HUES6 (cell line): ENCODE data around the gene SBSN.

Experiments
- H3K27ac ChIP-seq: 2 replicates; pipeline ENCODE4 v1.7.0; 2013; ENCODE audit warnings: low read depth, mild to moderate bottlenecking, low read length, inconsistent platforms
- H3K27me3 ChIP-seq: 2 replicates; pipeline ENCODE4 v1.6.1; 2013; ENCODE audit warnings: low read length; ENCODE audit not compliant: control insufficient read depth, insufficient read depth
- H3K36me3 ChIP-seq: 2 replicates; pipeline ENCODE4 v1.6.1; 2013; ENCODE audit warnings: low read length; ENCODE audit not compliant: control insufficient read depth, insufficient read depth
- H3K4me1 ChIP-seq: 2 replicates; pipeline ENCODE4 v1.6.1; 2013; ENCODE audit warnings: low read length; ENCODE audit not compliant: control insufficient read depth, insufficient read depth
- H3K4me3 ChIP-seq: 2 replicates; pipeline ENCODE4 v1.5.1; 2013; ENCODE audit warnings: low read depth, low read length
- H3K9ac ChIP-seq: one replicate; pipeline ENCODE4 v1.6.1; 2013; ENCODE audit warnings: mild to moderate bottlenecking, low read length
- H3K9me3 ChIP-seq: 2 replicates; pipeline ENCODE4 v1.6.1; 2013; ENCODE audit warnings: low read depth, low read length; ENCODE audit not compliant: control insufficient read depth, insufficient read depth

Gene SBSN

DNA sequence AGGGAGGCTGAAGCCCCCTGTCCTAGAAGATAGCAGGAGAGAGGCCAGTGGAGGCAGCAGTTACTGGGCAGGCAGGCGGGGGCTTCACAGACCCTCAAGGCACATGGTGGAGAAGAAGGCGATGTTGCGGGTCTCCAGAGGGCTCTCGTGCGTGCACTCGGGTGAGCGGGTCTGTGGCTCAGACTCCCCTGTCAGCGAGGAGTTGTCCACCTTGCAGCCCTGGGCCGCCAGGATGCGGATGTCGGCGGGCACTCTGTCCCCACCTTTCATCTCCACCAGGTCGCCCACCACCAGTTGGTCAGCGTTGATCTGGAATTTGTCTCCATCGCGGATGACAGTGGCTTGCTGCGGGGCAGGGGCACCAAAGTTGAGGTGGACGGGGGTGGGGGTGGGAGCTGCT is 32.2 kb upstream of the SBSN start:
- Histone ChIP-seq H3K27me3 (peaks cover 50% of the 10 kb centered on the region), H3K4me1 (peaks cover 11% of the 10 kb centered on the region; the same call in 1 of the 2 replicates), H3K9me3 (no peaks in the 10 kb centered on the region), H3K27ac (no peak overlapping the region), H3K4me3 (no peak overlapping the region), H3K9ac (no peak overlapping the region), H3K36me3 (no peaks in the 10 kb centered on the region)

DNA sequence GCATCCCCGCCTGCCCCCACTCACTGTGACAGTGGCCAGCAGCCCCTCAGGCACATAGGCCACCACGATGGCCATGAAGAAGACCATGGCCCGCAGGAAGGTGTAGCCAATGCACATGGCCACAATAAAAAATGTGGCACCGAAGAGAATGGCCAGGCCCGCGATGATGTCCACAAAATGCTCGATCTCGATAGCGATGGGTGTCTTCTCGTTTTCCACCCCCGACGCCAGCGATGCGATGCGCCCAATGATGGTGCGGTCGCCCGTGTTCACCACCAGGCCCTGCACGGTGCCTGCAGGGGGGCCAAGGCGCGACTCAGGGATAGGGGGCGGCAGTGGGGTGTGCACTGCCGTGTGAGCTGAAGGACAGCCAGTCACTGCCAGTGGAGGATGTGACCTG is 31.7 kb upstream of the SBSN start:
- Histone ChIP-seq H3K36me3 (no peaks in the 10 kb centered on the region), H3K4me3 (no peak overlapping the region), H3K4me1 (peaks cover 11% of the 10 kb centered on the region; the same call in 1 of the 2 replicates), H3K9ac (no peak overlapping the region), H3K27me3 (peaks cover 50% of the 10 kb centered on the region), H3K9me3 (no peaks in the 10 kb centered on the region), H3K27ac (no peak overlapping the region)

DNA sequence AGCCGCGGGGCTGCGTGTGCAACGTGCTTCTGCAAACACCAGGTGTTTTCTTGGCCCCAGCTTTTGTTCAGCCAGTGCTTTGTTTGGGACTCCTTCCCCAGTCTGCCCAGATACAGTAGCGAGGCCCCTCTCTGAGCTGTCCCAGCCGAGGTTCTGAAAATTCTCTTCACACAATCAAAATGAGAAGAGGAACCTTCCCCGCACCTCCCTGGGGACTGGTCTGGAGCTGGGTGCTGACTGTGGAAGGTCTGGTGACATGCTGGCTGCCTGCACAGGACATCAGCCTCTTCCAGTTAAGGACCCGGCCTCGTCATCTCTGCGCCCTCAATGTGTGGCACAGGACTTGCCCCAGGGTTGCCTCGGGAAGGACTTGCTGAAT is 31.2 kb upstream of the SBSN start:
- H3K9ac ChIP-seq: no peak overlapping the region
- peaks cover 50% of the 10 kb centered on the region for H3K27me3 ChIP-seq
- no peak overlapping the region for H3K27ac ChIP-seq
- no peaks in the 10 kb centered on the region for H3K36me3 ChIP-seq
- H3K4me3 ChIP-seq: no peak overlapping the region
- H3K9me3 ChIP-seq: no peaks in the 10 kb centered on the region
- H3K4me1 ChIP-seq: peaks cover 11% of the 10 kb centered on the region; the same call in 1 of the 2 replicates

DNA sequence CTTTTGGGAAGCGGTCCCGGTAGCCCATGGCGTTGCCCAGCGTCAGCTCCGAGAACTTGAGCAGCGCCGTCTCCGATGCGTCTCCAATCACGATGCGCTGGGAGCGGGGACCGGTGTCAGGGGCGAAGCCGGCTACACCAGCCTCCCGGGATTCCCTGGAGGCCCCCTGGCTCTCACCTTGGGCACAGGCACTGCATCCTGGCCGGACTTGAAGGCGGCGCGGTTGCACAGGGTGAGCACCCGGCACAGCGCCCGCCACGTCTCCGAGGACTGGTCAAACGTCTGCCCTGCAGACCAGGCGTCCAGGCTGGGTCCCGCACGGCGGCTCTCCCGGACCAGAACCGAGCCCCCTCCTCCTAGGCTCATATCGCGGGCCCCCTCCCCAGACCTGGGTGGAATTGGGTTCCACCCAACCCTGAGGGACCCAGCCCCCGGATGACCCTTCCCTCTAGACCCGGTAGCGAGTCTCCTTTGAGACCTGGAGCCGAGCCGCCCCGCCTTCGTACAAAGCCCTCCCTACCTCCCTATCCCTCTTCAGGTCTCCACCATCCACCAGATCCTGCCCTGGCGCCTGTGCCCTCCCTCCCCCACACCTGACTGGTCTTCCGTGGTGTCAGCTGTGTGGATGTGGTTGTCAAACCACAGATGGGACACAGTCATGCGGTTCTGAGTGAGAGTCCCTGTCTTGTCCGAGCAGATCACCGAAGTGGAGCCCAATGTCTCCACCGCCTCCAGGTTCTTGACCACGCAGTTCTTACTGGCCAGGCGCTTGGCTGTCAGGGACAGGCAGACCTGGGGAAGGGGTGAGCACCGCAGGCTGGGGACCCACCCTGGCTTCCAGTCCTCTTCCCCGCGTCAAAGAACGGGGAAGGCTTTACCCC is 30.5 kb upstream of the SBSN start:
- H3K27me3 ChIP-seq: peaks cover 50% of the 10 kb centered on the region
- H3K27ac ChIP-seq: no peak overlapping the region
- no peak overlapping the region for H3K9ac ChIP-seq
- H3K36me3 ChIP-seq: no peaks in the 10 kb centered on the region
- H3K9me3 ChIP-seq: no peaks in the 10 kb centered on the region
- H3K4me3 ChIP-seq: peak overlapping the region; percentile 88
- peaks cover 11% of the 10 kb centered on the region; the same call in 1 of the 2 replicates for H3K4me1 ChIP-seq

- Histone ChIP-seq H3K27ac (no peak overlapping the region), H3K9me3 (no peaks in the 10 kb centered on the region), H3K9ac (no peak overlapping the region), H3K36me3 (no peaks in the 10 kb centered on the region), H3K4me3 (peak overlapping the region; percentile 88), H3K4me1 (peaks cover 11% of the 10 kb centered on the region; the same call in 1 of the 2 replicates), H3K27me3 (peaks cover 47% of the 10 kb centered on the region)
These were observed 29.7 kb upstream of the SBSN start for GRCh38 chr19:35557539-35558399.

GRCh38 chr19:35556846-35557538 is 28.9 kb upstream of the SBSN start:
- H3K27ac ChIP-seq: no peak overlapping the region
- H3K4me1 ChIP-seq: peaks cover 11% of the 10 kb centered on the region; the same call in 1 of the 2 replicates
- peak overlapping the region; percentile 88 for H3K4me3 ChIP-seq
- H3K36me3 ChIP-seq: no peaks in the 10 kb centered on the region
- H3K9ac ChIP-seq: no peak overlapping the region
- peaks cover 42% of the 10 kb centered on the region for H3K27me3 ChIP-seq
- no peaks in the 10 kb centered on the region for H3K9me3 ChIP-seq

GRCh38 chr19:35556025-35556590 is 28.0 kb upstream of the SBSN start:
- Histone ChIP-seq H3K4me1 (peaks cover 11% of the 10 kb centered on the region; the same call in 1 of the 2 replicates), H3K27ac (no peak overlapping the region), H3K27me3 (peaks cover 37% of the 10 kb centered on the region), H3K4me3 (no peak overlapping the region), H3K9ac (no peak overlapping the region), H3K9me3 (no peaks in the 10 kb centered on the region), H3K36me3 (no peaks in the 10 kb centered on the region)

DNA sequence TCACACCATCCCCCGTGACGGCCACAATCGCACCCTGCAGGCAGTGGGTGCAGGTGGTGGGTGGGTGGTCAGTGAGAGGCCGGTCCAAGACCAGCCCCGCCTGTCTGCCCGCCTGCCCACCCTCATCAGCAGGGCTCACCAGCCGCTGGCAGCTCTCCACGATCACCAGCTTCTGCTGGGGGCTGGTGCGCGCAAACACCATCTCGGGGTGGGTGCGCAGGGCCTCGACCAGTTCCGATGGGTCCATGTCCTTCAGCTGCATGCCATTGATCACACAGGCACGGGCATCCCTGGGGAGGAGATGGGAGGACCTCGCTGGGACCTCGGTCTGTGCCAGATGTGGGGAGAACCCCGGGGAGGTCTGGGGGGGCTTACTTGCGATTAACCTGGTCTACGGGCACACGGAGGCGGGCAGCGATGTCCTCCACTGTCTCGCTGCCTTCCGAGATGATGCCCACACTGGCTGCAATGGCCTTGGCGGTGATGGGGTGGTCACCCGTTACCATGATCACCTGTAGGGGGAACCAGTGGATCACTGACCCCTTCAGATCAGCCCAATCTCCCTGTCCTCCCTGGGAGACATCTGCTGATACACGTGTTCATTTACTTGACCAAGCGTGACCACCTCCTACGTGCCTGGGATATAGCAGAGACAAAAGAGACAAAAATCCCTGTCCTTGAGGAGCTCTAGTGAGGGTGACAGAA is 27.3 kb upstream of the SBSN start:
- Histone ChIP-seq H3K9me3 (no peaks in the 10 kb centered on the region), H3K9ac (no peak overlapping the region), H3K27ac (no peak overlapping the region), H3K27me3 (peaks cover 30% of the 10 kb centered on the region), H3K4me1 (peaks cover 11% of the 10 kb centered on the region; the same call in 1 of the 2 replicates), H3K36me3 (0 out of 2 replicates have a peak, but pooled peaks cover 3% of the 10 kb centered on the region), H3K4me3 (no peak overlapping the region)

GRCh38 chr19:35554076-35554475 is 26.0 kb upstream of the SBSN start:
- Histone ChIP-seq H3K36me3 (peaks cover 6% of the 10 kb centered on the region; the same call in 1 of the 2 replicates), H3K4me1 (peaks cover 11% of the 10 kb centered on the region; the same call in 1 of the 2 replicates), H3K9ac (no peak overlapping the region), H3K4me3 (no peak overlapping the region), H3K27ac (no peak overlapping the region), H3K9me3 (no peaks in the 10 kb centered on the region), H3K27me3 (peaks cover 16% of the 10 kb centered on the region)
